Liver (tissue), 9 donors: ENCODE measurements around the gene CHID1. TPM values are rescaled to one million over a fixed set of nuclear protein-coding genes. Genes with fewer than 3 reads are reported as not detected.

ENCODE experiments used
- DNase-seq: peaks from one replicate; pipeline ENCODE4 v3.0.0-alpha.2; 2017; ENCODE audit warnings: low spot score
- H3K27ac ChIP-seq, 2 donors: one replicate each; pipeline ENCODE4 v1.7.0; 2013; ENCODE audit warnings: inconsistent platforms in 2 of 2, low read length in 2 of 2, control low read depth in 1 of 2, low read depth in 1 of 2, mild to moderate bottlenecking in 1 of 2
- H3K27me3 ChIP-seq, 4 donors: one replicate each; pipeline versions ENCODE4 v1.6.1 to v1.7.0; 2013; ENCODE audit warnings: low read length in 3 of 4, inconsistent platforms in 1 of 4, mild to moderate bottlenecking in 1 of 4, moderate library complexity in 1 of 4; ENCODE audit not compliant: control insufficient read depth in 4 of 4, insufficient read depth in 4 of 4
- H3K36me3 ChIP-seq, 4 donors: one replicate each; pipeline versions ENCODE4 v1.6.1 to v1.7.0; 2013; ENCODE audit warnings: low read length in 3 of 4, mild to moderate bottlenecking in 3 of 4, low read depth in 1 of 4, moderate library complexity in 1 of 4; ENCODE audit not compliant: control insufficient read depth in 4 of 4, insufficient read depth in 3 of 4
- H3K4me1 ChIP-seq, 4 donors: one replicate each; pipeline versions ENCODE4 v1.6.1 to v1.7.0; 2013; ENCODE audit warnings: low read length in 3 of 4, mild to moderate bottlenecking in 3 of 4, moderate library complexity in 1 of 4; ENCODE audit not compliant: control insufficient read depth in 4 of 4, insufficient read depth in 4 of 4
- H3K4me3 ChIP-seq, 3 donors: one replicate each; pipeline versions ENCODE4 v1.6.1 to v1.7.0; 2013; ENCODE audit warnings: low read length in 3 of 3, control low read depth in 1 of 3, low read depth in 1 of 3, mild to moderate bottlenecking in 1 of 3
- H3K9ac ChIP-seq, 2 donors: one replicate each; pipeline ENCODE4 v1.7.0; 2013; ENCODE audit warnings: low read length in 2 of 2, mild to moderate bottlenecking in 2 of 2, moderate library complexity in 2 of 2, control low read depth in 1 of 2, low read depth in 1 of 2
- H3K9me3 ChIP-seq, 4 donors: one replicate each; pipeline versions ENCODE4 v1.6.1 to v1.7.0; 2013; ENCODE audit warnings: low read length in 3 of 4; ENCODE audit not compliant: control insufficient read depth in 4 of 4
- FOXA1 ChIP-seq: IDR thresholded peaks from 2 replicates; pipeline ENCODE4 v1.6.1; 2016; ENCODE audit warnings: antibody characterized with exemption
- GABPA ChIP-seq, 2 donors: IDR thresholded peaks in 1 of 2; conservative IDR thresholded peaks in 1 of 2; 2 replicates each; pipeline ENCODE4 v1.6.1; 2016; ENCODE audit warnings: antibody characterized with exemption in 2 of 2, mild to moderate bottlenecking in 1 of 2, moderate library complexity in 1 of 2
- HNF4A ChIP-seq, 2 donors: conservative IDR thresholded peaks; 2 replicates each; pipeline ENCODE4 v1.6.1; 2016; ENCODE audit warnings: antibody characterized with exemption in 2 of 2, mild to moderate bottlenecking in 2 of 2
- HNF4G ChIP-seq: IDR thresholded peaks from 2 replicates; pipeline ENCODE4 v1.6.1; 2016; ENCODE audit warnings: antibody characterized with exemption
- JUND ChIP-seq, 2 donors: IDR thresholded peaks; 2 replicates each; pipeline ENCODE4 v1.6.1; 2016; ENCODE audit warnings: antibody characterized with exemption in 2 of 2
- NR2F2 ChIP-seq: IDR thresholded peaks from 2 replicates; pipeline ENCODE4 v1.6.1; 2016; ENCODE audit warnings: antibody characterized with exemption
- RAD21 ChIP-seq, 2 donors: IDR thresholded peaks; 2 replicates each; pipeline ENCODE4 v1.6.1; 2016; ENCODE audit warnings: antibody characterized with exemption in 2 of 2, mild to moderate bottlenecking in 2 of 2
- SP1 ChIP-seq: IDR thresholded peaks from 2 replicates; pipeline ENCODE4 v1.6.1; 2018; ENCODE audit warnings: antibody characterized with exemption, mild to moderate bottlenecking
- TAF1 ChIP-seq: conservative IDR thresholded peaks from 2 replicates; pipeline ENCODE4 v1.6.1; 2016; ENCODE audit warnings: antibody characterized with exemption, mild to moderate bottlenecking
- YY1 ChIP-seq: IDR thresholded peaks from 2 replicates; pipeline ENCODE4 v1.6.1; 2016; ENCODE audit warnings: antibody characterized with exemption, mild to moderate bottlenecking
- WGBS: extraction: QIAGEN DNeasy Blood & Tissue Kit; methylation state at CpG from one replicate; pipeline ENCODE4 v1.1.7; 2013; 5-methylcytosine and 5-hydroxymethylcytosine counted together
- polyA plus RNA-seq, 2 donors: library from polyadenylated mRNA; stranded (reverse) in 1 of 2; unstranded in 1 of 2; fragments of 200-250 nt in 1 of 2; fragments of >200 nt in 1 of 2; fragmentation: Nextera tagmentation in 1 of 2; extraction: Ambion mirVana in 1 of 2; gene quantifications; one replicate each; pipeline versions ENCODE4 v1.2.1 to v1.2.3, GENCODE V29; 2013 to 2015
- total RNA-seq, 2 donors: library from RNA; depleted of rRNA; stranded (reverse); fragments of >200 nt; gene quantifications; one replicate each; pipeline ENCODE4 v1.2.3, GENCODE V29; 2014
- TF ChIP-seq, protein P1 (sequence below): IDR thresholded peaks from 2 replicates; pipeline ENCODE4 v1.6.1; 2016; ENCODE audit warnings: antibody characterized with exemption
- TF ChIP-seq, protein P2 (sequence below): IDR thresholded peaks from 2 replicates; pipeline ENCODE4 v1.6.1; 2016; ENCODE audit warnings: antibody characterized with exemption
- TF ChIP-seq, protein P3 (sequence below): fragments of 150-350 bp; IDR thresholded peaks from 2 replicates; pipeline ENCODE4 v1.5.1; 2017; ENCODE audit warnings: improper control_type of control experiment, low read depth, low read length; ENCODE audit not compliant: missing input control
- donor health status: healthy.
- donor health status: healthy.
- donor health status: healthy.
- donor health status: healthy.
- donor health status: healthy.

CHID1 gene
- total and polyA plus RNA-seq, 4 donors: 39.5 to 68.8 (median 59.1) TPM

DNA sequence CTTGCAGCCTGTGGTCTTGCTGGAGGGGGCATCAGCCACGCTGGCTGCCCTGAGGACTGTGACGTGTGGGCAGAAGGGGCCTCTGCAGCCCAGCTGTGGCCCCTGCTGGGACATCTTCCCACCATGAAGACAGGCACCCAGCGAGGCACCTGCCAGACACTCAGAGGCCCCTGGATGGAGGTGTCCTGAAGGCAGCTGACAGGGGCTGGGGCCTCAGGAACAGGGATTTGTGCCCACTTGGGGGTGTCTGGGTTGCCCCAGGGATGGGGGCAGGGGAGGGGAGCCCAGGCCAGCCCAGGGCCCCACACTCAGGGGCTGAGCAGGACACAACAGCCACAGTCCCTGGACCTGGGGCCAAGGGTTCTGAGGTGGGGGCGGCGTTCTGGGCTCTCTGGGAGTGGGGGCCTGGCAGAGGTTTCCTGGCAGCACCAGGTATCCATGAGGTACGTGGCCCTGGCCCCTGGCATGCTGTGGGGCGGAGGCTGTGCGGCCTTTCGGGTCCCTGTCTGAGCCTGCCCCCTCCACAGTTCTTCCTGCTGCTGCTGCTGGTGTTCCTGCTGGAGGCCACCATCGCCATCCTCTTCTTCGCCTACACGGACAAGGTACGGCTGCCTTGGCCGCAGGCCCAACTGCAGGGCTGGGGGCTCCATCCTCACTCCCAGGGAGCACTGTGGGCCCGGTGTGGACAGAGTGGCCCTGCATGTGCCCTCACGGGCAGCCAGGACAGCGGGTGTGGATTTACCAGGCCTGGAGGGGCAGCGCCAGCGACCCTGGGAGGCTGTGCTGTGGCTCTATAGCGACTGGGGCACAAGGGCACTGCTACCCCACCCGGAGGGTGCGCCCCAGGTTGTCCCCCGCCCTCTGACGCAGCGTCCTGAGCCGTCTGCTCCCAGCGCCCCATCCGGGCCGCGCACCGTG is 46.4 kb downstream of the CHID1 start:
- no peak for DNase-seq
- H3K36me3 ChIP-seq: peaks cover 0 to 9% (median under 1%) of the 10 kb centered on the region in 4 donors

DNA sequence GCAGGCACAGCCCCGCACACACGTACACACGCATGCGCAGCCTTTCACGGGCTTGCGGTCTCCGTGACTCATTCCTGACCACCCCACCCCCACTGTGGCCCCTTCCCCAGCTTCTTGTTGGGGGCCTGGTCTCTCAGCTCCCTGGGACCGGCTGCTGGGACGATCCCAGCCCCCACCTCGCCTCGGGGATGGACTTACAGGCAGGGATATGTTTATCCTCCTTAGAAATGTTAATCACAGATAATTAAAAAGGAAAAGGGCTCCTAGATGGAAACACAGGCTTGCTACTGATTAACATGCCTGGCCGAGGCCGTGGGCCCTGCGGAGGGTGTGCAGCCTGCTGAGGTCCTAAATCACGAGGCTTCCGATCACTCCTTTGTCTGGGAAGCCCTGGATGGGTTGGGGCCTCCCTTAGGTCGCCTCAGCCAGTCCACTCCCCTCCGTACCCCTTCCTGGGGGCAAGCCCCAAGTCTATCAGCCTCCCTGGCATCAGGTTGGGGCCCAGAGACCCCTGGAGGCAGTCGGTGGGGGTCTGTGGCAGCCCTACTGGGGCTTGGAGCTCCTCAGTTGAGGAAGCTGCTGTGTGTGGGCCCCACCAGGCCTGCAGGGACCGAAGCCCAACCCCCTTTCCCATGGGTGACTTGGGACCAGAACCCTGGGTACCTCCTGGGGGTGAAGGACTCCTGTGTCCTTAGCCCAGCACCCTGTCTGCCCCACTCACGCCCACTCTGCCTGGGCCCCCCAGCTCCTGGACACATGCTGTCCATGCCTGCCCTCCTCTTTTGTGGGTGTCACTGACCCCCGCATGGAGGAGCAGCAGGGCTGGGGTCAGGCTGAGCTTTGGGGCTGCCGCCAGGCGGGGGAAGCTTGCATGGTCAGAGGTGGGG is 47.3 kb downstream of the CHID1 start:
- WGBS: 82% methylated on average over 24 of the region's 24 CpGs
- DNase-seq: no peak
- TF ChIP-seq RAD21 (IDR thresholded peaks at IDR 0.05) (no peak), FOXA1 (no peak)
- no peaks in the 10 kb centered on the region for H3K9me3 ChIP-seq
- no peaks in the 10 kb centered on the region for H3K27me3 ChIP-seq
- peaks cover 0 to 7% (median 3%) of the 10 kb centered on the region in 4 donors for H3K4me1 ChIP-seq
- H3K9ac ChIP-seq: no peak overlapping the region
- H3K36me3 ChIP-seq: peaks cover 0 to 5% (median under 1%) of the 10 kb centered on the region in 4 donors
- H3K4me3 ChIP-seq: no peak overlapping the region
- no peak overlapping the region for H3K27ac ChIP-seq

More for the DNA sequence above, 46.4 kb downstream of the CHID1 start:
- 89% methylated on average over 31 of the region's 31 CpGs for WGBS
- Histone ChIP-seq H3K9me3 (no peaks in the 10 kb centered on the region), H3K4me1 (peaks cover 0 to 7% (median 3%) of the 10 kb centered on the region in 4 donors), H3K9ac (no peak overlapping the region), H3K27me3 (no peaks in the 10 kb centered on the region), H3K27ac (no peak overlapping the region), H3K4me3 (no peak overlapping the region)
- no peak for TF ChIP-seq TAF1
- TF ChIP-seq RAD21 (IDR thresholded peaks at IDR 0.05): no peak
- TF ChIP-seq HNF4A (conservative IDR thresholded peaks at IDR 0.05): no peak
- no peak for TF ChIP-seq YY1
- no peak for TF ChIP-seq NR2F2
- TF ChIP-seq, protein P1, sequence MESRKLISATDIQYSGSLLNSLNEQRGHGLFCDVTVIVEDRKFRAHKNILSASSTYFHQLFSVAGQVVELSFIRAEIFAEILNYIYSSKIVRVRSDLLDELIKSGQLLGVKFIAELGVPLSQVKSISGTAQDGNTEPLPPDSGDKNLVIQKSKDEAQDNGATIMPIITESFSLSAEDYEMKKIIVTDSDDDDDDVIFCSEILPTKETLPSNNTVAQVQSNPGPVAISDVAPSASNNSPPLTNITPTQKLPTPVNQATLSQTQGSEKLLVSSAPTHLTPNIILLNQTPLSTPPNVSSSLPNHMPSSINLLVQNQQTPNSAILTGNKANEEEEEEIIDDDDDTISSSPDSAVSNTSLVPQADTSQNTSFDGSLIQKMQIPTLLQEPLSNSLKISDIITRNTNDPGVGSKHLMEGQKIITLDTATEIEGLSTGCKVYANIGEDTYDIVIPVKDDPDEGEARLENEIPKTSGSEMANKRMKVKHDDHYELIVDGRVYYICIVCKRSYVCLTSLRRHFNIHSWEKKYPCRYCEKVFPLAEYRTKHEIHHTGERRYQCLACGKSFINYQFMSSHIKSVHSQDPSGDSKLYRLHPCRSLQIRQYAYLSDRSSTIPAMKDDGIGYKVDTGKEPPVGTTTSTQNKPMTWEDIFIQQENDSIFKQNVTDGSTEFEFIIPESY: no peak
- TF ChIP-seq, protein P2, sequence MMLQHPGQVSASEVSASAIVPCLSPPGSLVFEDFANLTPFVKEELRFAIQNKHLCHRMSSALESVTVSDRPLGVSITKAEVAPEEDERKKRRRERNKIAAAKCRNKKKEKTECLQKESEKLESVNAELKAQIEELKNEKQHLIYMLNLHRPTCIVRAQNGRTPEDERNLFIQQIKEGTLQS: no peak
- TF ChIP-seq FOXA1: no peak
- TF ChIP-seq HNF4G: no peak
- TF ChIP-seq, protein P3, sequence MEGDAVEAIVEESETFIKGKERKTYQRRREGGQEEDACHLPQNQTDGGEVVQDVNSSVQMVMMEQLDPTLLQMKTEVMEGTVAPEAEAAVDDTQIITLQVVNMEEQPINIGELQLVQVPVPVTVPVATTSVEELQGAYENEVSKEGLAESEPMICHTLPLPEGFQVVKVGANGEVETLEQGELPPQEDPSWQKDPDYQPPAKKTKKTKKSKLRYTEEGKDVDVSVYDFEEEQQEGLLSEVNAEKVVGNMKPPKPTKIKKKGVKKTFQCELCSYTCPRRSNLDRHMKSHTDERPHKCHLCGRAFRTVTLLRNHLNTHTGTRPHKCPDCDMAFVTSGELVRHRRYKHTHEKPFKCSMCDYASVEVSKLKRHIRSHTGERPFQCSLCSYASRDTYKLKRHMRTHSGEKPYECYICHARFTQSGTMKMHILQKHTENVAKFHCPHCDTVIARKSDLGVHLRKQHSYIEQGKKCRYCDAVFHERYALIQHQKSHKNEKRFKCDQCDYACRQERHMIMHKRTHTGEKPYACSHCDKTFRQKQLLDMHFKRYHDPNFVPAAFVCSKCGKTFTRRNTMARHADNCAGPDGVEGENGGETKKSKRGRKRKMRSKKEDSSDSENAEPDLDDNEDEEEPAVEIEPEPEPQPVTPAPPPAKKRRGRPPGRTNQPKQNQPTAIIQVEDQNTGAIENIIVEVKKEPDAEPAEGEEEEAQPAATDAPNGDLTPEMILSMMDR: no peak
- TF ChIP-seq GABPA (IDR thresholded peaks at IDR 0.05 in 1 of 2, conservative IDR thresholded peaks at IDR 0.05 in 1 of 2): no peak
- no peak for TF ChIP-seq SP1
- no peak for TF ChIP-seq JUND (IDR thresholded peaks at IDR 0.05)
